ENCODE results near the gene PTN.
"Not testable (repeated sequence)": the region's sequence is repeated elsewhere in the genome, so short reads cannot be mapped to it uniquely, and the experiment has no call there.

The PTN gene

DNA sequence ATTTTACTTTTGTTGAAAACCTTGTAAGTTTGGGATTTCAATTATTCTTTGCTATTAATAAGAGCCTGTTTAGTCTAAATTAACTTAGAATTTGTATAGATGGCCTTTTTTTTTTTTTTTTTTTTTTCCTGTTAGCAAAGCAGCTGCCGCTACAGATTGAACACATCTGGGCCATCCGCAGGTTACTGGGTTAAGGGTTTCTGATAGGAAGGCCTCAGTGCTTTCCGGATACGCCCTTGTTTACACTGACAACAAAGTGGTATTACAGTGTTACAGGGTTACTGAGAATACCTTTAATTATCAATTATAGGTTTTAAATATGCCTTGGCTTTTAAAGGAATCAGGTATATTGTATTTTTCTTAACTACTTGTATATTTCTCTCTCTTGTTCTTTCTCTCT, 76.8 kb downstream of the PTN start:
- no peak for DNase-seq (ENCODE audit: low read depth)

DNA sequence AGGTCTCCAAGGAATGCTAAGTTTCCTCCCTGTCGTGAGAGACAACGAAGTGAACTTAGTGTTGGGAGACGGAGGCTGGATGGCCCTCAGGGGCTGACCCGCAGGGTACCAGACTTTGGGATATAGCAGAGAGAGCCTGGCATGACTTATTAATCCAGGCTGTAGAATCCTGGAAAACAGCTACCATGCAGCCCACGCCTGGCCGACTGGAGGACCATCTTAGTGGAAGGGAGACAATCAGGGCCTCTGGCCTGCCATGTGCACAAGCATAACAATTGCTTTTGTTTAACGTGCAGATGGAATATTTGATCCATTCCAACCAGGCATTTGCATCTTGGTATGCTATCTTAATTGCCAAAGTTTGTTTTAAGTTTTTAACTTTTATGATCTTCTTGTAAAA, 78.1 kb downstream of the PTN start:
- not testable (repeated sequence) for DNase-seq (ENCODE audit: low read depth)

- no peak for DNase-seq (ENCODE audit: low read depth)
These were observed 80.9 kb downstream of the PTN start for GRCh38 chr7:137262599-137262998.

DNA sequence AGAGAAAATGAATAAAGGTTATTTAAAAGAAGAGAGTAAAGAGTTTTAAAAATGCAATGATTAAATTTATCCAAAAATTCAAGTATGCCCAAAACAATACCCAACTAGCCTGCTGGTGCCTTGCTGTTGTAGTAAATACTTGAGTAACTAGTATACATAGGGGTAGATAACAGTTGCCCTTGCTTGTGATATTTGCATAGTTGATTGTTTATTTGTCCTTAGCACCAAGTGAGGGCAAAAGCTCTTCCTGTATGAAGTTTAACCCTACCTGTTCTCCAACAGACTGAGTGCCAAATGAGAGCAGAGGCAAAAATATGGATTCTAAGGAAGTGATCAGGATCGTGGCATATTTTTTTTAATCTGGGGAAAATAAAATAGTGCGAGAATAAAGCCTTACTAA, 85.0 kb downstream of the PTN start:
- DNase-seq (ENCODE audit: low read depth) = no peak

DNA sequence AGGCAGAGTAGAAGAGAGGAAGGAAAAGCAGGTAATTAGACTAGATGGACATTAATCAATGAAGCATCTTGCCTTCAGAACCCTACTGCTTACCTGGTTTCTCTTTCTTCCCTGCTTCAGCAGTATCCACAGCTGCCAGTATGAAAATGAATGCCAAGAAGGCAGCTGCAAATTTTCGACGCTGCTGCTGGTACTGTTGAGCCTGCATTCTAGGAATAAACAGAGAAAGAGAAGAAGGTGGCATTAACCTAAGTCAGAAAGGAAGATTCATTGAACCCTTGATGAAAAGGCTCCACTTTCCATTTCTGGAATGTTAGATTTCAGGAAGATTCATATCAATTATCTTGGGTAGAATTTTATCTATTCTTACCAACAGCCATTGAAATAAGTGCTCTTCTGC, 88.8 kb downstream of the PTN start:
- DNase-seq (ENCODE audit: low read depth) = no peak

DNA sequence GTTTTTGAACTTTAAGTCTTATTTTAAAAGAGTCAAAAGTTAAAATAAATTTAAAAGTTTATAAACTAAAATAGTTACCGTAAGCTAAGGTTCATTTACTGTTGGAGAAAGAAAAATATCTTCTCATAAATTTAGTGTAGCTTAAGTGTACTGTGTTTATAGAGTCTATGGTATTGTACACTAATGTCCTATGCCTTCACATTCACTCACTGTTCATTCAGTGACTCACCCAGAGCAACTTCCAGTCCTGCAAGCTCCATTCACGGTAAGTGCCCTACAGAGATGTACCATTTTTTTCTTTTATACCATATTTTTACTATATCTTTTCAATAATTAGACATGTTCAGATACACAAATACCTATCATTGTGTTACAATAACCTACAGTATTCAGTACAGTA, 97.6 kb downstream of the PTN start:
- no peak for DNase-seq (ENCODE audit: low read depth)

DNA sequence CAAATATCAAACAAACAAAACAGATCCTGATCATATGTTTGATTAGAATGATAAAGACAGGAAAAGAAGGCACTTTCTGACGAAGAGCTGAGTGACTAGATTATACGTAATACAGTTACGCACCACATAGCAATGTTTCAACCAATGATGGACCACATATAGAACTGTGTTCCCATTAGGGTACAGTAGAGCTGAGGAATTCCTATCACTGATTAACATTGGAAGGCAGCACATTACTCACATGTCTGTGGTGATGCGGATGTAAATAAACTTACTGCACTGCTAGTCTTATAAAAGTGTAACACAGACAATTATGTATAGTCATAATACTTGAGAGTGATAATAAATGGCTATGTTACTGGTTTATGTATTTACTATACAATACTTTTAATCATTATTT, 98.3 kb downstream of the PTN start:
- no peak for DNase-seq (ENCODE audit: low read depth)

DNA sequence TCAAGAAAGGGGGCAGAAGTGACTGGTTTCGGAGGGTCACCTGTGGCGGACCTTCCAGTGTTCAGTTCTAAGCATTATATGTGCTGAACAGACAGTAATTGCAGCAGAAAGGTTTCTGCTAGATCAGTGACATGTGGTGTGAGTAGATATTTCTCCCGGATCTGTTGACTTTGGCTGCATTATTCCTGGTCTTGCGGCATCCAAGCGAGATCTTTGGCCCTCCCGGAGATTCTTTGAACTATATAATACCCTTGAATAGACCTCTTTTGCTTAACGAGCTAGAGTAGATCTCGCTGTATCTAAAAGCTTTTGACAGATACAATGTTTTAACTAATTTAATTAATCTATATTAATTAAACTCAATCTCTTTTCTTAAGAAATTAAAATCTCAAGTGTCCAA, 99.8 kb downstream of the PTN start:
- no peak for DNase-seq (ENCODE audit: low read depth)

- no peak for DNase-seq (ENCODE audit: low read depth)
These were observed 100.9 kb downstream of the PTN start for GRCh38 chr7:137242616-137243015.

DNA sequence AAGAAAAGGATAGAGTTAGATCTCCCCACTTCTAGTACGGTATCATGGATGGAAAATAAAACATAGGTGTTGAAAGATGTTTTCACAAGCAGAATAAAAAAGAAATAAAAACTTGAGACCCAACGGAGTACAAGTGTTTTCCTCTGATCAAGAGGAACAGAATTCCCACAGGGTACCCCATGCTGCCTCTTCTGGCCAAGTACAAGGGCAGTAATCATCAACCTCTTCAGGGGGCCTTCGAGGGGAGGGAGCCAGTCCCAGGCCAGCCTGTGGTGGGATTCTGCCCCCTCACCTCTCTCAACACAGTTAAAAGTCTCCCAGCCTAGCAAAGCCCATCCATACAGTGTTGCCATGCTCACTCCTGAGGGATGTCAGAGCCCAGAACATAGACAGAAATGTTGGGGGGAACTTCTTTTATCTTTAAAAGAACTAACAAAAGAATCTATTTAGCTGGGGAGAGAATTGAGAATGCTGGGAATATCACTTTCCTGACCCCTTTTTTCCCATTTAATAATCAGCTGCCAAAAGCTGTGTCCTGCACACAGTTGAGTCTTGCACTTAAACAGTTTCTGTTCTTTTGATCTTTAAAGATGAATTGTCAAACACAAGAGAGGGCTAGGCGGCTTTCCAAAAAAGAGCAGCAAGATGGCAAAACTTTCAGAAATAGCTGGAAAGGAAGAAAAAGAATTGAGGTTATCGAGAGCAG, 101.7 kb downstream of the PTN start:
- no peak for DNase-seq (ENCODE audit: low read depth)

- not testable (repeated sequence) for DNase-seq (ENCODE audit: low read depth)
These were observed 104.3 kb downstream of the PTN start for GRCh38 chr7:137239186-137239585.

DNA sequence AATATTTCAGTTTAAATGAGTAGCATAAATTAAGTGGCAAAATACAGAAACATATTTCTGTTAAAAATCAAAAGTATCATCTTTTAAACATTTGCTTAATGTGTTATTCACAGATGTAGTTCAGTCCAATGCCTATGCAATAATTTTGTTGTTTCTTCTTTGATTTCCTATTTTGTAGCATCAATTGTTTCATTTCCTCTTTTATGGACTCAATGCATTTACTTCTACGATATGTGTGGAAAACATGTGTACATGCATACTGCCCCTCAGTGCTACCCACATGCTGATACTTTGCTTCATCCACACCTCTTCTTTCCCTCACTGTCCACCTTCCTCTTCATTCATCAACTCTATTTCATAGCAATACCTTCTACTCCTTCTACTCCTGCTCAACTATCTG, 108.1 kb downstream of the PTN start:
- DNase-seq (ENCODE audit: low read depth) = no peak

DNA sequence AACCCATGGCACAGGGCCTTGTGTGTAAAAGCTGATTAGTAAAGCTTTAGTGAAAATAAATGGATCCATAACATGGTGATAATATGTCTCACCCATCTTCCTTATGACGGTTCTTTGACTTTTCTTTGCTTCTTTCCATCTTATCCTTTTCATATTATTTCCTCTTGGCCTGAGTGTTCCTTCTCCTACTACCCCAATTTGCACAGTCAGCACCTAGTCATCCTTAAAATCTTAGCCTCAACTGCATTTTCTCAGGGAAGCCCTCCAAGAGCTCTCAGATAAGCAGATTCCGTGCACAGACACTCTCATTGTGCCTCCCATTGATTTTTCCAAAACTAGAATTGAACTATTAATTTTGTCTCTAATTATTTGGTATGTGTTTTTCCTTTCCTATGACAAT, 112.4 kb downstream of the PTN start:
- no peak for DNase-seq (ENCODE audit: low read depth)

- no peak for DNase-seq (ENCODE audit: low read depth)
These were observed 122.1 kb downstream of the PTN start for GRCh38 chr7:137221467-137221866.

DNA sequence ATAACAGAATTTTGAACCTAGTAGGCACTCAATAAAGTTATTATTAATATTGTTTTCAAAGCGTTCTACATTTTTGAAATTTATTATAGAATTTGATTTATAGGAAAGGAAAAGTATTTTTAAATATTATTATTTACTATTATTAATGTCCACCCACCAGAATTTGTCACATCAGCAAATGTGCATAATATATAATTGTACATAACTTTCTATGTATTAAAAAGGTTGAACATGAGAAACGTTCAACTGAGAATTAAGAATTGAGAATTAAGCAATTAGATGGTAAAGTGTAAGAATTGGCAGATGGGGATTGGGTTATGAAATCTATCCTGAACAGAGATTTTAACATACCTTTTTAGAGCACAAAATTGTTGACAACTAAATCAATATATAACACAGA, 129.8 kb downstream of the PTN start:
- DNase-seq (ENCODE audit: low read depth) = no peak

DNA sequence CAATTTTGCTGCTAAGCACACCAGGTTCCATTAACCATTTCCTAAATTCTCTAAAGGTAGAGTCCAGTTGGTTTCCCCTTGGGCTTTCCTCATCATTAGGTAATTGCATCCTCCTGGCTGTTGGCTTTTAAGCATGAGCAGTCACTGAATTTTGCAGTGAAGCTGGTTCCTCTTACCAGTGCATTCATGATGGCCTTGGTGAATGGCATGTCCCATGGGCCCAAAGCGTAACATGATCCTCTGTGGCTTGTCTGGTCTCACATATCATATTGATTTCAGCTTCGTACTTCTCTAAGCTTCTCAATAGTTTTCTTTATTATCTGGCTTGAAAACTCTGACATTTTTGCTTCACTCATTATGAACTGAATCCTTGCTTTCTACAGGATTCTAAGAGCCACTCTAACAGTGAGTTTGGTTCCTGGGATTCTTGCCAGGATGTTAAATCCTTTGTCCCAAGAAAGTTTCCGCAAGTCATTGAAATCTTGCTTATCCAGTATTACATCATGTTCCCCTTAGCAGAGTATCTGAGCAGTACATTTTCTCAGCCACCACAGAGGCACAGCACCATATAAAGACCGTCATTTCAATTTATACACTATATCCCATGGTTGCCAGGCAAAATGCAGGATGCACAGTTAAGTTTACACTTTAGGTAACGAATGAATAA, 134.2 kb downstream of the PTN start:
- no peak for DNase-seq (ENCODE audit: low read depth)

GRCh38 chr7:137206770-137207169, 136.8 kb downstream of the PTN start:
- no peak for DNase-seq (ENCODE audit: low read depth)

GRCh38 chr7:137204246-137204645, 139.3 kb downstream of the PTN start:
- DNase-seq (ENCODE audit: low read depth) = no peak

DNA sequence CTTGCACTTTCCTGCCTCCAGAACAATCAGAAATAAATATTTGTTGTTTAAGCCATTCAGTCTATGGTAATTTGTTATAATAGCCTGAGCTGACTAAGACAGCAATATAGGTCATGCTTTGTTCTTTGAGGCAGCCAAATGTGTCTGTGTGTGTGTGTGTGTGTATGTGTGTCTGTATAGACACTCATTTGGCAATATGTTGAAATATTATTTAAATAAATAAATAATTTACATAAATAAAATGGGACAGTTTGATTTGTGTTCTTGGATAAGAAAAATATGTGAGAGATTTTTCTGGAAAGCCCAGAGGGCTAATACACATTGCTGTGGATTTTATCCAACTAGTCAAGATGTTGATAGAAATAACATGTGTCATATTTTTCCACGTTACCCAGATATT, 140.2 kb downstream of the PTN start:
- DNase-seq (ENCODE audit: low read depth) = no peak

GRCh38 chr7:137196648-137197047, 146.9 kb downstream of the PTN start:
- DNase-seq (ENCODE audit: low read depth) = no peak

DNA sequence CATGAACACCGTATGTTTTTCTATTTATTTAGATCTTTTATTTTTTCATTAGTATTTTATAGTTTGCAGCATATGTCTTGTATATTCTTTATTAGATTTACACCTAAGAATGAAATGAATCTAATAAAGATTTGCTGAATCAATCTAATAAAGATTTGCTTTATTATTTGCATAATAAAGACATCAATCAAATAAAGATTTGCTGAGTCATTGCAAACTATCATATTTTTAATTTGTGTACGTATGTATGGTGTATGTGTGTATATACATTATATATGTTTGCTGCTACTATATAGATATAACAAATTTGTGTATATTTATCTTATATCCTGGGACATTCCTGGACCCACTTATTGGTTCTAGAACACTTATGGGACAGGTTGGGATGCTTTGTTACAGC, 147.5 kb downstream of the PTN start:
- DNase-seq (ENCODE audit: low read depth) = no peak

- not testable (repeated sequence) for DNase-seq (ENCODE audit: low read depth)
These were observed 161.9 kb downstream of the PTN start for GRCh38 chr7:137181619-137182018.
